ENCODE data around the gene KIRREL3. TPM values are rescaled to one million over a fixed set of nuclear protein-coding genes. Genes with fewer than 3 reads are reported as not detected.

Gene KIRREL3
- total RNA-seq, 1 donor from 2014 or later = 1.6 TPM

- DNase-seq (ENCODE audit: low read depth) = no peak
Observed at GRCh38 chr11:126456783-126457542, 543.6 kb downstream of the KIRREL3 start.

- DNase-seq (ENCODE audit: low read depth) = no peak
Observed at GRCh38 chr11:126456089-126456488, 544.5 kb downstream of the KIRREL3 start.

GRCh38 chr11:126452241-126453101 is 548.1 kb downstream of the KIRREL3 start:
- DNase-seq (ENCODE audit: low read depth) = no peak

GRCh38 chr11:126451211-126451802 is 549.3 kb downstream of the KIRREL3 start:
- DNase-seq (ENCODE audit: low read depth) = no peak

- no peak for DNase-seq (ENCODE audit: low read depth)
Observed at GRCh38 chr11:126450806-126451205, 549.8 kb downstream of the KIRREL3 start.

- DNase-seq (ENCODE audit: low read depth) = no peak
Observed at GRCh38 chr11:126450198-126450597, 550.4 kb downstream of the KIRREL3 start.

GRCh38 chr11:126446581-126446980 is 554.0 kb downstream of the KIRREL3 start:
- DNase-seq (ENCODE audit: low read depth) = no peak

- no peak for DNase-seq (ENCODE audit: low read depth)
Observed at GRCh38 chr11:126444072-126444471, 556.5 kb downstream of the KIRREL3 start.

GRCh38 chr11:126443120-126443519 is 557.5 kb downstream of the KIRREL3 start:
- no peak for DNase-seq (ENCODE audit: low read depth)

- peak; percentile 77 for DNase-seq (ENCODE audit: low read depth)
Observed at GRCh38 chr11:126440792-126441514, 559.6 kb downstream of the KIRREL3 start.

- no peak for DNase-seq (ENCODE audit: low read depth)
Observed at GRCh38 chr11:126440276-126440675, 560.3 kb downstream of the KIRREL3 start.

GRCh38 chr11:126438691-126439090 is 561.9 kb downstream of the KIRREL3 start:
- no peak for DNase-seq (ENCODE audit: low read depth)

- no peak for DNase-seq (ENCODE audit: low read depth)
Observed at GRCh38 chr11:126438272-126438671, 562.3 kb downstream of the KIRREL3 start.

GRCh38 chr11:126437731-126438130 is 562.8 kb downstream of the KIRREL3 start:
- no peak for DNase-seq (ENCODE audit: low read depth)

- DNase-seq (ENCODE audit: low read depth) = no peak
Observed at GRCh38 chr11:126436209-126436755, 564.3 kb downstream of the KIRREL3 start.

GRCh38 chr11:126434950-126435335 is 565.6 kb downstream of the KIRREL3 start:
- no peak for DNase-seq (ENCODE audit: low read depth)

- no peak for DNase-seq (ENCODE audit: low read depth)
Observed at GRCh38 chr11:126433989-126434949, 566.3 kb downstream of the KIRREL3 start.

- DNase-seq (ENCODE audit: low read depth) = no peak
Observed at GRCh38 chr11:126433244-126433846, 567.2 kb downstream of the KIRREL3 start.

GRCh38 chr11:126432525-126432924 is 568.0 kb downstream of the KIRREL3 start:
- DNase-seq (ENCODE audit: low read depth) = peak; percentile 37
